Right ventricle myocardium superior (tissue), 1 donor: ENCODE data around the gene HOXA10. TPM values are rescaled to one million over a fixed set of nuclear protein-coding genes. Genes with fewer than 3 reads are reported as not detected.

Experiments
- ATAC-seq: fragments of 200-7000 bp; cut with Tn5 transposase; one replicate; pipeline ENCODE4 v1.9.1; 2020; ENCODE audit warnings: mild to moderate bottlenecking; ENCODE audit not compliant: poor library complexity
- DNase-seq: peaks from one replicate; pipeline ENCODE4 v3.0.0-alpha.2; 2020
- intact Hi-C: fragments of 100-400 bp; cut with DNase I; formaldehyde crosslinking; loops from one replicate; pipeline ENCODE4 v1.11.2; 2022
- total RNA-seq: library from RNA; stranded (reverse); fragmentation: NEBNext Ultra II Directional; extraction: Animal tissue kit (Norgen Biotek cat#: 25700); gene quantifications from one replicate; pipeline ENCODE4 v1.2.1, GENCODE V29; 2021
- donor health status: DM: no; HTN: yes; CAD: no; lungs with severe emphysema.

The HOXA10 gene
- total RNA-seq, 1 donor from 2014 or later = not detected

GRCh38 chr7:27184337-27185012 is 10.4 kb upstream of the HOXA10 start:
- ATAC-seq = peak; percentile 18
- intact Hi-C loops = no loop called here
- no peak for DNase-seq

- no peak for DNase-seq
- intact Hi-C loops = no loop called here
These were observed 9.7 kb upstream of the HOXA10 start for GRCh38 chr7:27183682-27184336.

GRCh38 chr7:27182861-27183681 is 9.0 kb upstream of the HOXA10 start:
- intact Hi-C loops = no loop called here
- DNase-seq (no peak), ATAC-seq (no peak)

More at GRCh38 chr7:27183682-27184336, 9.7 kb upstream of the HOXA10 start:
- ATAC-seq = no peak

GRCh38 chr7:27182285-27182841 is 8.2 kb upstream of the HOXA10 start:
- ATAC-seq = no peak
- intact Hi-C loops = no loop called here
- no peak for DNase-seq

DNA sequence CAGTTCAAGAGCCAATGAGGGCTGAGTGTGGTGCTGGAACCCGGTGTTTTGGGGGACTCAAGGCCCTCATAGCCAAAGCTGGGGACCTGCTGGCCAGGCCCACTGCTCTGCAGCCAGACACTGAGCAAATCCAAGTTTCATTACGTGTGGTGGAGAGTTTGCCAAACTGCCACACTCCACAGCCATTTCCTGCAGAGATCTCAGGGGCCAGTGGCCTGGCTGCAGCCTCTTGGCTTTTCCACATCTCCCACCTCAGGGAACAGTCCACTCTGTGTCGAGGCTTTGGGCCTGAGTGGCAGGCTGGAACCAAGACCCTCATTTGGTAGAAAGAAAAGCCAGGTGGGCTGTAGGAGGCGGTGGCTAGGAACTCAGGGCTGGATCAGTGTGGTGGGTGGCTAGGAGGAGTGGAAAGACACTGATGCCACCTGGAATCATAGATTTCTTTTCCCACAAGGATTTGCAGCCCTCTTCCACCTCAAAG is 7.7 kb upstream of the HOXA10 start:
- no peak for ATAC-seq
- intact Hi-C loops = no loop called here
- no peak for DNase-seq

GRCh38 chr7:27180431-27181420 is 6.6 kb upstream of the HOXA10 start:
- intact Hi-C loops = no loop called here
- DNase-seq (no peak), ATAC-seq (no peak)

DNA sequence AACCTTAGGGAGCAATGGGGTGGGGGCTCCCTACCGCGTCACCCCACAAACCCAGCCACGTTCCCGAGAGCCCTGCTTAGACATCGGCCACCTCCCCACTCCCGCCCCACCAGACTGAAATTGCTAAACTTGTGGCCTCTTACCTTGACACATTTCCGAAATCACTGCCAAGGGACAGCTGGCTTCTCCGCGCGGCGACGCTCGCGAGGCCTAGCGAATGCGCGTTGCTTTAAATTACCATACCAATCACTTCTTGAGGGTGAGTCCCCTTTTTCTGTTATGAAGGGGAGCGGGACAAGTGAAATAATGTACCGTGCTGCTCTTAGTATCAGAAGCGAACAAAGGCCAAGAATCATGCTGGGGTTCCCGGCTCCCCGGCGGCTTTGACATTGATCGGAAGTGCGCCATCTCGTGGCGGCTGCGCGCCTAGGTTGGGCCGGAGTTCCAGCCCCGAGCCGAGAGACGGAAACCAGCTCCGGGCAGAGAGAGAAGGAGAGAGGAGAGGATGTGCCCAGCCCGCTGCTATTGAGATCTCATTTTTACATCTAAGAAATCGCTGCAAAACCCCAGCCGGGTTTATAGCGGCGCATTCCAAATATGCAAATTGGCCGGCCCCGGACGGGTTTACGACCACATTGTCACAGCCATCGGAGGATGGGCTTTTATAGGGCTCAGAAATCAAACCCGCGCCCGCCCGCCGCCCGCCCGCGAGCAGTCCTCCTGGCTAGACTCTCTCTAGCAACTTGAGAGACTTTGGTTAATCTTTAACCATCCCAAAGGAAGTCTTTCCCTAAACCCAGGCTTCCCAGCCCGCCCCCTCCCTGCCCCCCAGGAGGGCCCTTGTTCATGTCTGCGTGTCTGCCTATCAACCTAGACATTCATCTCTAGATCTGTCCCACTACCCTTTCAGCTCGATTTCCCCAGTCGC is 5.6 kb upstream of the HOXA10 start:
- peak; percentile 74 for ATAC-seq
- peak; percentile 78 for DNase-seq
- intact Hi-C loops = no loop called here

- ATAC-seq = no peak
- intact Hi-C loops = no loop called here
- no peak for DNase-seq
These were observed 4.9 kb upstream of the HOXA10 start for GRCh38 chr7:27179030-27179429.

DNA sequence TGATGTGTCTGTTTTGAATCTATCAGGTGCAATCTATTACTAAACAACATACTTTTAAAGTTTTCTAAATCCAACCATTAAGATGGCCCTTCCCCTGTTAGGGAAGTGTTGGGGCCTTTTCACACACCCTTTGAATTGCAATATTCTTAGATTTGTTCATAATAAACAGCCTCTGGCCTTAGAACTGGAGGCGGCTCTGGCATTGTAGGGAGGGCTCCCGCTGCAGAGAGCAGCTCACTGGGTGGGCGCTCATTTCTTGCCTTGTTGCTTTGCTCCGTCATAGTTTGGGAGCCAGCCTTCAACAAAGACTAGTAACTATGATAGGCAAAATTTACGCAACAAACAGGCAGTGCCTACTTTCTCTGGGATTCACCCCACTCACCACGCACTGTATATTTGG is 4.2 kb upstream of the HOXA10 start:
- intact Hi-C loops = no loop called here
- ATAC-seq (no peak), DNase-seq (no peak)

DNA sequence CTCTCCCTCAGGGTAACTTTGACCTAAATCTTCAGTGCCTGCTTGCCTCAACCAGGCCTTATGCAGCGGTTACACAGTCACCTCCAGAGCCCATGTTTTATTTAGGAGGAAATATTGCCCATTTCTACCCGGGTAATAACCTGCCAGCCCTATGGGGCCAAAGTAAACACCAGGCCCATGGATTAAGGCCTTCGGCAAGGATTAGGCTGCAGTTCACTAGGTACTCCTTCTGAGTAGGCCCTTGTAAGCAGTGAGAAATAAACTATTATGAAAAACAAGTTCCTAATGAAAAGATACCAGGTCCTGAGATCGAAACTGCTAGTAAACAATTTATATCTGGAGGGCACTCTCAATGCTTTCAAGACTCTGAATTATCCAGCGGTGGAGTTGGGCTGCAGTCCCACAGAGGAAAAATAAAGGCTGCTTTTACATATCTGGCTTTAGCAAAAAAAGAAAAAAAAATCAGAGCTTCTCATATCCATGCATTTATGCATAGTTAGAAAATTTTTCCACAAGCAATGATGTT is 3.7 kb upstream of the HOXA10 start:
- ATAC-seq = no peak

DNA sequence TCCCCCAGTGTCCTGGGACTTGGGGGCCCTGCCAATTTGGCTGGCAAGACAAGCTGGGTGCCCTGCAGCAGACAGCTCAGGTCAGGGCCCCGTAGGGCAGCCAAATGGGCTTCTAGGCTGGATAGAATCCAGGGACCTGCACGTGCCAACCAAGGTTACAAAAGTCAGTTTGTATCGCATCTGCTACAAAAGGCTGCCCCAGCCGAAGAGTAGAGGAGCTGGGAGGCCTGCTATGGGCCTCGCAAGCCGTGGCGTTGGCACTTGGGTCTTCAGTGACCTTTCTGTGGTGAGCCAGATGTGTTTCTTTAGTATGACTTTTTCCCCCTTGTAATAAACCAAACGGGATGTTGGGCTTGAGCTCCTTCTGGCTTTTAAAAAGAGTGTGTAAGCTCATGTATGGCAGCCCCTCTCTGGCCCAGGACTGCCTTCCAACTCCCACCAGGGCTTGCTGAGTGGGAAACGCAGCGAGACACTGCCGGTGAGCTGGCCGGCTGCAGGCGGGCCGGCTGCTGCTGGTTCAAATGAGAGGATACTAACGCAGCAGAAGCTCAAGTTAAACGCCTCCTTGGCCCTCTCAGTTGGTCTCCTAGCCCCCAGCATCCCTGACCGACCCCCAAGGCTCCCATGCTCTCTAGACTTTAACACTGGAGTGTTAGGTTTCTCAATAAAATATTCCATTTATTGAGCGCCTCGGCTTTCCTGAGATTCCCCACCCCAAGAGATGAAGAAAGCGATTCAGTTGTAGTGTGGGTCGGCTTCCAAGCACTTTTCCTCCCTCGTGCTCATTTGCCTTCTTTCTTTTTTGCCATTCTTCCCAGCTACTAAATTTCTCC is 3.1 kb upstream of the HOXA10 start:
- ATAC-seq = no peak
- intact Hi-C loops = no loop called here
- DNase-seq = no peak

More for the DNA sequence above, 3.7 kb upstream of the HOXA10 start:
- no peak for DNase-seq
- intact Hi-C loops = no loop called here

DNA sequence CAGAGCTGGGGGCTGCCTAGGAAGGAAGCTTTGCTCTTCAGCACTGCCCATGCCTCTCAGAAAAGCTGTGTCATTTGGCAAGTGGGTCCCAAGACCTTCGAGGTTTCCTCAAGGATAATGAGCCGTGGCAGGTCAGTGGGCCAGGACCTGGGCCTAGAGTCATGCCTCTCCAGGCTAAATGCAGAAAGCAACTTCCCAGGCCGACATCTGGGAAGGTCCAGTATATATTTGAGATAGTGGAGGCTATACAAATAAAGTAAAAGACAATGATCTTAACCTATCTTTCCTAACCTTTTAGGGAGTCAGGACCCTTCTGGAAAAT is 2.4 kb upstream of the HOXA10 start:
- no peak for ATAC-seq
- no peak for DNase-seq
- intact Hi-C loops = no loop called here

DNA sequence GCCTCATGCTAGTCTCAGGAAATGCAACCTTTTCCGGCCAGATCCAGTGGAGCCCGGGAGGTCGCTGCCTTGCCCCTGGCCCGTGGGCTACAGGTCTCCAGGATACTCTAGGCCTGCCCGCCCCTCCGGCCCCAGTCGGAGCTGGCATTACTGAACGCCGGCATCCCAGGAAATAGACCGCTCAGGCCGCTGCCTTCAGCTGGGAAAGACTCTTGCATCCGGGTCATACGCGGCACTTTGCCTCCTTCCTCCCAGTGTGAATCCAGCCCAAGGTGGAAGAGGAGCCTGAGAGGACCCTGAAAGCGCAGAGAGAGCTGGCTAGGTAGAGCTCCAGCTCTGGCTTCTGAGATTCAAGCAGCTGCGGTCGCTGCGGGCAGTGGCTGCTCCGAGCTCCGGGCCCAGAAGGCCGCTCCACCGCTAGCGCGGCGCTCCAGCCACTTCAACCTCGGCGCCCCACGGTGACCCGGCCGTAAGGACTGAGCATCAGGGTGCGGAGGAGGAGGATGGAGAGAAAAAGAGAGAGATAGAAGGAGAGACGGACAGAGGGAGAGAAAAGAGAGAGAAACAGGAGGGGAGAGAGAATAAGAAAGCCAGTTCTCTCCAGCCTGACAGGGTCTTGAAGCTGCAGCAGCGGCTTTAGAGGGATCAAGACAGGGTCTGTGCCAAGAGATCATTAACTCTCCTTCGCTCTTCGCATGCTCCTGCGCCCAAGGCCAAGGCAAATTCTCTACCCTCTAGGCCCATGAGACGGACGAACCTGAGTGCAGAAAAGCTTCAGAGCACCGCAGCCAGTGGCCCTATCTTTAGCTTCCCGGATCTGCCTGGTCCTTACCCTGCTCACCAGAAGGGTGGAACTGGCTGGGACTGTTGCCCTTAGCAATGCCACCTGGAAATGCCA is 1.8 kb upstream of the HOXA10 start:
- ATAC-seq (no peak), DNase-seq (no peak)
- intact Hi-C loops = no loop called here

DNA sequence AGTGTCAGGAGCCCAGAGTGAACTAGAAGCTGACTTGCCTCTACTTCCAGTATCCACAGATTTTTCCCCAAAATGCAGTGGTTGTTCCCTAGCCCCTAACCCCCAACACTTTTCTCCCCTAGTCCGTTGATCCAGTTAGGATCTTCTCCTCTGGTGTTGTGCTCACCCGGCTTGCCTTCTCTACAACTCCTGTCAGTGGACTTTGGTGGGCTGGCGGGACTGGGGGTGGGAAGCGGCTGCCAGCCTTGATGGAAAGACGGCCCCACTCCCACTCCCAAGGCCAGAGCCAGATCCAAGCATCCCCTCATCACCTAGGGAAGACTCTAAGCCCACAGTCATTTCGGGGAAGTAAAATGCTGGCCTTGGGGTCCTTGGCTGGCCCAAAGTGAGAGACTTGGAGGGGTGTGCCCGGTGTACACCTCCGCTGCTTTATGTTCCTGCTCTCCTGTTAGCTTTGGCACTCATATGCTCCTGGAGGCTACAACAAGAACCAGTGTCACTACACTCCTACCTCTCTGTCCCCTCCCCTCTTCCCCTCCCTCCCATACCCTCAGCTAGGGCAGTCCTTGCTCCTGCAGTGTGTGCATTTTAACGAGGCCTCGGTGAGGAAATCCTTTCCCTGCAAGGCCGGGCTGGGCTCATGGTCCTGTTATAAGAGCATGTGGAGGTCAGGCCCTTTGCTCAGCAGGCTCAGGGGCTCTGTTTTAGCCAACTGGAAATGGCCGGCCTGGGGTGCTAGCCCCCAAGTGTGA is 930 bp upstream of the HOXA10 start:
- intact Hi-C loops = no loop called here
- ATAC-seq = no peak
- DNase-seq = no peak

DNA sequence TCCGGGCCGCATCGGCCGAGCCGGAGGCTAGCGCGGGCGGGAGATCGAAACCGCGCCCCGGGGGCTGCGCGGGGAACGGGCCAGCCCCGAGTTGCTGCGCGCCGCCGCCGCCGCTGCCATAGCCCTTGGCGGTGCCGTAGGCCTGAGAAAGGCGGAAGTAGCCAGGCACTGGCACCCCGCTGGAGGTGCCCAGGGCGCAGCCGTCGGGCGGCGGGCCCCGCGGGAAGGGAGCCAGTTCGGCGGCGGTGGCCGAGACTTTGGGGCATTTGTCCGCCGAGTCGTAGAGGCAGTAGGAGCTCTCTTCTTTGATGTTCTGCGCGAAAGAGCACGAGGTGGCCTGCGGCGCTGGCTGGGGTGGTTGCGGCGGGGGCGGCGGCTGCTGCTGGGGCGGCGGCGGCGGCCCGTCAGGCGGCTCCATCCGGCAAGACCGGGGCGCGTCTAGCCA is 587 bp downstream of the HOXA10 start:
- peak; percentile 63 for ATAC-seq
- intact Hi-C loops = no loop called here
- no peak for DNase-seq
